HG03521 (cell line): ENCODE measurements around the gene COQ8A.
"Not testable (repeated sequence)": the region's sequence is repeated elsewhere in the genome, so short reads cannot be mapped to it uniquely, and the experiment has no call there.

ENCODE experiments used
- ATAC-seq: cut with Tn5 transposase; IDR thresholded peaks from one replicate; pipeline ENCODE4 v1.9.1; 2021; ENCODE audit warnings: mild to moderate bottlenecking, moderate library complexity; ENCODE audit not compliant: unreplicated experiment

Gene COQ8A

DNA sequence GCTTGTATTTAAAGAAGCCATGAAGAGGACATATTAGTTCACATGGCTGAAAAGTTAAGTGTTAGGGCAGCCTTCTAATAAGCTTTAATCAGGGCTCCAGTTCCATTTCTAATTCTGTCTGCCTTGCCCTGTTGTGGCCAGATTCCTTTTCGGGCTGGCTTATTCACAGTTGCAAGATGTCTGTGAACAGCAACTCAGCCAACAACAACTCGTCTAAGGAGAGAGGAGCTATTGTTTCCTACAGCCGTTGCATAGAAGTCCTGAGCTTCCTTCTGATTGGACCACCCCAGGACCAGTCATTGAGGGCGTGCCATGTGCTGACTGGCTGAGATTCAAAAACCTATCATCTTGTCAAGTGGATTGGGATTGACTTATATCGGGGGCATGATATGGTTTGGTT, 18.6 kb upstream of the COQ8A start:
- ATAC-seq = no peak

GRCh38 chr1:226929260-226930111, 10.6 kb upstream of the COQ8A start:
- ATAC-seq = not testable (repeated sequence)

- ATAC-seq = no peak
Measured at GRCh38 chr1:226934483-226935237, 5.4 kb upstream of the COQ8A start.

GRCh38 chr1:226937940-226938725, 2.0 kb upstream of the COQ8A start:
- no peak for ATAC-seq

DNA sequence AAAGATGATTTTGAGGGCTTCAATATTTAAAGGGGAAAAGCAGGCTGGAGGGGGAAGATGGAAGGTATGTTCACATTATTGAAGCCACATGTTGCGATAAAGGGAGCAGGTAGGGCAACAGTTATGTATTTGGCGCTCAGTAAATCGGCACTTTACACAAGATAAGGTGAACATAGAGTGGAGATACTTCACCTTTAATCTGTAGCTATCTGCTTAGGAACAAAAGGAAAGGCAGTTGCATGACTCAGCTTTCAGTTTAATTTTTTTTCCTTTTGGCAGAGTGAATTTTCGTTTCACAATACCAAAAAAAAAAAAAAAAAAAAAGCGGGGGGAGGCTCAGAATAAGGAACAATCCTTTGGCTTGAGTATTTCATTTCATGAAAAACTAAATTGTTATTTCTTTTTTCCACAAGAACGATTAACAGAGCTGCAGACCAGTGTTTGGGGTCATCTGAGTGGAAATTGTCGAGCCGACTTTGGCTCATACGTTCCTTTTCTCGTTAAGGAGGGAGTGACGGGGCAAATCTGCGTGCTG, 1.1 kb upstream of the COQ8A start:
- ATAC-seq = no peak

GRCh38 chr1:226939438-226940028, 561 bp upstream of the COQ8A start:
- peak; percentile 21 for ATAC-seq

GRCh38 chr1:226940806-226941067, 643 bp downstream of the COQ8A start:
- ATAC-seq = no peak

DNA sequence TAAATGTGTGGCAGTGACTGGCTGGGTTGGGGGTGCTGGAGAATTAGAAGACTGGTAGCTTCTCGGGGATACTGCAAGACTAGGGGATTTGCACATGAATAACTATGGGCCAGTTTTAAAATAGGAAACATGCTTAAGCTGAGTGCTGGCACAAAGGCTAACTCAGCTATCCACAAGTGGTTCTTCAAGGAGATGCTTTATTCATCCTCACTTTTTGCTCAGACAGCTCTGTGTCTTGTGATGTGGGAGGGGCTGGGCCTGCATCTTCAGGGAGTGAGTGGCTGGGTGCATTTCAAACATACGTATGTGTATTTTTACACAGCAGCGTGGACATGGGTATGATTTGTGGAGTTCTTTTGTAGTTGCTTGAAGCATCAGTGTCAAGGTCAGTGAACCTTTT, 2.3 kb downstream of the COQ8A start:
- no peak for ATAC-seq

GRCh38 chr1:226943156-226943555, 3.1 kb downstream of the COQ8A start:
- ATAC-seq = no peak

- no peak for ATAC-seq
Measured at GRCh38 chr1:226943927-226944326, 3.8 kb downstream of the COQ8A start.

DNA sequence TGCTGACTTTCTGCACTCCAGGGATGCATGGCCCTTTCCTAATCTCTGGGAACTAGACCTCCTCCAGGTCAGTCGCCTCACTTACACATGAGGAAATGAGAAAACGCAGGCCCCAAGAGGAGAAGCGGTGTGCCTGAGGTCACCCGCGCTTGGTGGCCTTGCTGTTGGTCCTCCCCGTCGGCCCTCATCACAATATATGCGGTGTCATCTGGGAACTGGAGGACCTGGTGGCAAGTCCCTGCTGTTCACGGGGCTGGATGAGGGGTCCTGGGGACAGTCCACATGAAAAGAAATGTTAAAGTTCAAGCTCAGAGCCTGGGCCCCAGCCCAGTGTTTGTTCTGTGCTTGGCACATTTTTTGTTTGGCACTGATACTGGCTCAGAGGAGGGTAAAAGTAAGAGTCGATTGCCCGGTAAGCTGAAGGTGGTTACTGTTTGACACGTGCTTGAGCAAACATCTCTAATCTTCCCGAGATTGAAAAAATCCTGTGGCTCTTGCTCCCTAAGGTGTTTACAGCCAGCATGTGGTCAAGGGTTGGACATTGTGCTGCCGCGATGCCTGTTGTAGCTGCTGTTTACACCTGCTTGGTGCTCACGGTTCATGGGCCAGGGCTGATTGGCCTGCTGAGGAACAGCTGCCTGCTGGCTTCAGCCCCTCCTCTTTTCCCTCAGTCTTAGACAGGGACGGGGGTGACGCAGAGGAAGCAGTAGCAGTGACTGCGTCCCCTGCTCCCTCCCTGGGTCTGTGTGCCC, 5.2 kb downstream of the COQ8A start:
- no peak for ATAC-seq

DNA sequence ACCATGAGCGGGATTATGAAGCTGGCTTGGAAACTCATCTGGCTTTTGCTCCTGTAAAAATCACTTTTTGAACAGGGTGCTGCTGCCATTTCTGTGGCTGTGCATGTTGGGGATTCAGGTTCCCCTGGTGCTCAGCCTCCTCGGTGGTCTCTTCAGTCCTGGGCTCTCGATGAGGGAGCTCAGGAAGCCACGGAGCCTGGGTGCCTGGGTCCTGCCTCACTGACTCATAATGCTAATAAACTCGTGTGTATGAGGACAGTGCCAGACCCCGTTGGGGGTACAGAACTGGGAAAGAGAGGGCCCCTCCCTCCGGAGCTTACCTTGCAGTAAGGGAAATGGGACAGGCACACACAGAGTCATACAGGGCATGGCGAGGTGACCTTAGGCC, 5.8 kb downstream of the COQ8A start:
- ATAC-seq = no peak

DNA sequence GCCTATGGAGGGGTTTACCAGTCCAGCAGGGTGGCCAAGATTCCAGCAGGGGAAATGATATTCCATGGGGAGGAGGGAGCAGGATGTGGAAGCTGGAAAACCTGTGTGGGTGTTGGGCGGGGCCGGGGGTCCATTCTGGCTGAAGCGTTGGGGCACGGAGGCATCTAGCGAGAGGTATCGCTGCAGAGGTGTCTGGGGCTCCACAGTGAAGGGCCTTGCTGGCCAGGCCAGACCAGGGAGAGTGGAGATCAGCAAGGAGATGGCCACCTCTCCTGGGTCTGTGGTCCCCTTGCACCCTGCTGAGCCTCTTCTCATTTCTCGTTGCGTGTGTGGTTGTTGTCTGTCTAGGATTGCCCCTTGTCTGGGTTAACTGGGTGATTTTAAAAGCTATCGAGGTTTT, 6.2 kb downstream of the COQ8A start:
- ATAC-seq = no peak

DNA sequence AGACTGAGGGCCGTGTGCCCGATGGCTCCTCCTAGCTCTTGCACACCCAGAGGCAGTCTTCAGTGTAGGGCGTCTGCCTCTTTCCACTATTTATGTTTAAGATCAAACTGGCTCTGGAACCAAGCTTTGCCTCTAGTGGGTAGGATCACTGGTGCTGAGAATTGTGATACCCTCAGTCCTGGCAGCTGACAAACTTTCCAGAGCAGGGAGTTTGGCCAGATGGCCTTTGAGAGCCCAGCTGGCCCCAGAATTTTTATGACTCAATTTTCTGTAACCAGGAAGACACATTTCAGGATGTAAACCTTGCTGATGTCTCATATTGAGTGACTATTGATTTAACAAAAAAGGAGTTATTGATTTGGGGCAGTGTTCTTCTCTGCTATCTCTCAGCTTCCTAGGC, 6.7 kb downstream of the COQ8A start:
- no peak for ATAC-seq

DNA sequence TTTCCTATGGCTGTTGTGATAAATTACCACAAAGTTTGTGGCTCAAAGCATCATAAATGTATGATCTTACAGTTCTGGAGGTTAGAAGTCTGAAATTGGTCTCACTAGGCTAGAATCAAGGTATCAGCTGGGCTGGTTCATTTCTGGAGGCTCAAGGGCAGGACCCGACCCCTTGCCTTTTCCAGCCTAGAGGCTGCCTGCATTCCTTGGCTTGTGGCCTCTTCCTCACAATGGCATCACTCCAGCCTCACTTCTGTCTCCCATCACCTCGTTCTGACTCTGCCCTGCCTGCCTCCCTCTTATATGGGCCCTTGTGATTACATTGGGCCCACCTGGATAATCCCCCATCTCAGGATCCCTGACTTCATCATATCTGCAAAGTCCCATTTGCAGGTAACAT, 8.0 kb downstream of the COQ8A start:
- no peak for ATAC-seq

- no peak for ATAC-seq
Measured at GRCh38 chr1:226948480-226948879, 8.4 kb downstream of the COQ8A start.

GRCh38 chr1:226948996-226949395, 8.9 kb downstream of the COQ8A start:
- no peak for ATAC-seq

- ATAC-seq = no peak
Measured at GRCh38 chr1:226949401-226949800, 9.3 kb downstream of the COQ8A start.

GRCh38 chr1:226950316-226950715, 10.2 kb downstream of the COQ8A start:
- ATAC-seq = no peak

GRCh38 chr1:226950871-226951270, 10.8 kb downstream of the COQ8A start:
- ATAC-seq = no peak
